Body of pancreas (tissue), 4 donors: ENCODE results near the gene SGCD. TPM values are rescaled to one million over a fixed set of nuclear protein-coding genes. Genes with fewer than 3 reads are reported as not detected.

Experiments used
- ATAC-seq: fragments of 150-250 bp; one replicate; pipeline ENCODE4 v1.9.1; 2016
- DNase-seq, 4 donors: peaks; one replicate each; pipeline ENCODE4 v3.0.0-alpha.2; 2019
- H3K27ac ChIP-seq, 4 donors: fragments of 200-600 bp; sonication (generic); 1 replicate in 3 of 4; 2 replicates in 1 of 4; pipeline versions ENCODE4 v1.5.1 to v1.6.1; 2016 to 2019; ENCODE audit warnings: mild to moderate bottlenecking in 1 of 4, mixed read lengths in 1 of 4, moderate library complexity in 1 of 4
- H3K27me3 ChIP-seq, 2 donors: fragments of 200-600 bp; sonication (generic); one replicate each; pipeline ENCODE4 v1.6.0; 2016; ENCODE audit warnings: mild to moderate bottlenecking in 1 of 2
- H3K36me3 ChIP-seq, 2 donors: fragments of 200-600 bp; sonication (generic); replicated peaks in 1 of 2; 2 replicates each; pipeline ENCODE4 v1.5.1; 2016; ENCODE audit warnings: low read depth in 2 of 2; ENCODE audit not compliant: insufficient read depth in 1 of 2
- H3K4me1 ChIP-seq: fragments of 200-600 bp; sonication (generic); one replicate; pipeline ENCODE4 v1.6.0; 2016
- H3K4me3 ChIP-seq, 2 donors: fragments of 200-600 bp; sonication (generic); 1 replicate in 1 of 2; 2 replicates in 1 of 2; pipeline ENCODE4 v1.5.1; 2016 to 2019
- H3K9me3 ChIP-seq, 3 donors: fragments of 200-600 bp; sonication (generic); 1 replicate in 2 of 3; 2 replicates in 1 of 3; pipeline ENCODE4 v1.5.1; 2016
- POLR2A ChIP-seq, 3 donors: fragments of 450-650 bp; IDR thresholded peaks; one replicate each; pipeline ENCODE4 v1.6.1; 2016; ENCODE audit warnings: antibody characterized with exemption in 3 of 3, mild to moderate bottlenecking in 2 of 3
- WGBS, 2 donors: methylation state at CpG; one replicate each; pipeline ENCODE4 v1.1.5; 2017; 5-methylcytosine and 5-hydroxymethylcytosine counted together
- intact Hi-C: fragments of 100-400 bp; cut with DNase I; formaldehyde crosslinking; loops from one replicate; pipeline ENCODE4 v1.15.1; 2023
- total RNA-seq, 2 donors: library from RNA; depleted of rRNA; stranded (reverse); fragments of >200 nt; gene quantifications; one replicate each; pipeline ENCODE4 v1.1.0, GENCODE V29; 2016
- TF ChIP-seq, protein P1 (sequence below), 7 experiments: fragments of 450-650 bp in 4 of 7; fragments of 200-600 bp in 3 of 7; sonication (generic) in 3 of 7; IDR thresholded peaks; one replicate each; pipeline ENCODE4 v1.5.1; 2016 to 2019; ENCODE audit warnings: antibody characterized with exemption in 7 of 7

The SGCD gene
- total RNA-seq, 2 donors from 2014 or later = 0.66 to 2.6 TPM

DNA sequence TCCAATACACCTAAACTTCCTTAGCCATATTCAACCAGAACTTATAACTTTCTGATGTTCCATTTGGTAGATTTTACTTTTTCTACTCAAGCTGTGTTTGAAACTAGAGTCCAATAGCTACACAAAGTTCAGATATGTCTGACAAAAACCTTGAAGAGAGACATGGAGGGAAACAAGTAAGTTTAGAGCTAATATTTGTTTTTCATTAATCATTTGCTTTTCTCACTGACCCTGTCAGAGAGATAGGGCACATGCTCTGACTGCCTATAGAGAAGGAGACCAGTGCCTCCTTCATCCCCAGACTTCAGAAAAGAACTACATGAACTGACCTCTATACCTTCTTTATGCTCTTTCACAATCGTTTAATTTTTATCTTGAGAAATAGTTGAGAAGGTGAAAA, 366.1 kb downstream of the SGCD start:
- ATAC-seq (peak; percentile 52), DNase-seq (peak in 2 of 4 donors; percentile 6 to 12)
- Histone ChIP-seq H3K27me3 (no peaks in the 10 kb centered on the region), H3K36me3 (no peaks in the 10 kb centered on the region), H3K4me3 (no peak overlapping the region), H3K27ac (peak overlapping the region in 1 of 4 donors; percentile 22), H3K4me1 (peaks cover 21% of the 10 kb centered on the region), H3K9me3 (no peaks in the 10 kb centered on the region)
- 8 to 17% methylated on average over 1 of the region's 1 CpG for WGBS, 2 donors
- TF ChIP-seq, protein P1, sequence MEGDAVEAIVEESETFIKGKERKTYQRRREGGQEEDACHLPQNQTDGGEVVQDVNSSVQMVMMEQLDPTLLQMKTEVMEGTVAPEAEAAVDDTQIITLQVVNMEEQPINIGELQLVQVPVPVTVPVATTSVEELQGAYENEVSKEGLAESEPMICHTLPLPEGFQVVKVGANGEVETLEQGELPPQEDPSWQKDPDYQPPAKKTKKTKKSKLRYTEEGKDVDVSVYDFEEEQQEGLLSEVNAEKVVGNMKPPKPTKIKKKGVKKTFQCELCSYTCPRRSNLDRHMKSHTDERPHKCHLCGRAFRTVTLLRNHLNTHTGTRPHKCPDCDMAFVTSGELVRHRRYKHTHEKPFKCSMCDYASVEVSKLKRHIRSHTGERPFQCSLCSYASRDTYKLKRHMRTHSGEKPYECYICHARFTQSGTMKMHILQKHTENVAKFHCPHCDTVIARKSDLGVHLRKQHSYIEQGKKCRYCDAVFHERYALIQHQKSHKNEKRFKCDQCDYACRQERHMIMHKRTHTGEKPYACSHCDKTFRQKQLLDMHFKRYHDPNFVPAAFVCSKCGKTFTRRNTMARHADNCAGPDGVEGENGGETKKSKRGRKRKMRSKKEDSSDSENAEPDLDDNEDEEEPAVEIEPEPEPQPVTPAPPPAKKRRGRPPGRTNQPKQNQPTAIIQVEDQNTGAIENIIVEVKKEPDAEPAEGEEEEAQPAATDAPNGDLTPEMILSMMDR (IDR thresholded peaks at IDR 0.05) = no peak
- TF ChIP-seq POLR2A (IDR thresholded peaks at IDR 0.05) = no peak
- intact Hi-C loops = no loop called here

DNA sequence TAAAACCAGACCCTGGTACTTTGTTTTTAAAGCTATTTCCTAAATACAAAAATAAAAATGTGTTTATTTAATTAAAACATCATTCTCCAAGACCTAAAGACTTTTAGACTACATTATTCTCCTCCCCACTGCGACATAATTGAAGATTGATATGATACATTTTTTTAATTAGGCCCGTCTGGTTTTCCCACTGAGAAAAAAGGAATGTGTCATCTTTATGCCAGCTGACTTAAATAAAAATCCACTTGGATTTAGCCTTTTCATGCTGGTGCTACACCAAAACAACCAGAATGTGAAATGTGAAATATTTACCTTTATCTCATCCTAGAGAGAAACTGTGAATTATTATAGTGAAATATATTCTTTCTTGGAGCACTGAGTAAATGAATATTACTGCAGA, 367.6 kb downstream of the SGCD start:
- H3K36me3 ChIP-seq = no peaks in the 10 kb centered on the region
- DNase-seq = no peak
- H3K27me3 ChIP-seq = no peaks in the 10 kb centered on the region
- WGBS, 2 donors = 71 to 74% methylated on average over 2 of the region's 2 CpGs
- peaks cover 21% of the 10 kb centered on the region for H3K4me1 ChIP-seq
- H3K4me3 ChIP-seq = no peak overlapping the region
- TF ChIP-seq, protein P1 (IDR thresholded peaks at IDR 0.05) = no peak
- no peak for TF ChIP-seq POLR2A (IDR thresholded peaks at IDR 0.05)
- no peaks in the 10 kb centered on the region for H3K9me3 ChIP-seq
- no peak overlapping the region for H3K27ac ChIP-seq
- no peak for ATAC-seq
- intact Hi-C loops = no loop called here

GRCh38 chr5:156695774-156696173, 368.8 kb downstream of the SGCD start:
- TF ChIP-seq, protein P1 (IDR thresholded peaks at IDR 0.05) = no peak
- no peak for TF ChIP-seq POLR2A (IDR thresholded peaks at IDR 0.05)
- ATAC-seq (no peak), DNase-seq (no peak)
- H3K27ac ChIP-seq = no peak overlapping the region
- no peak overlapping the region for H3K4me3 ChIP-seq
- H3K36me3 ChIP-seq = no peaks in the 10 kb centered on the region
- no peaks in the 10 kb centered on the region for H3K27me3 ChIP-seq
- peaks cover 21% of the 10 kb centered on the region for H3K4me1 ChIP-seq
- intact Hi-C loops = no loop called here
- WGBS, 2 donors = 87 to 95% methylated on average over 2 of the region's 2 CpGs
- no peaks in the 10 kb centered on the region for H3K9me3 ChIP-seq

- no peak for ATAC-seq
- Histone ChIP-seq H3K27ac (no peak overlapping the region), H3K9me3 (no peaks in the 10 kb centered on the region), H3K36me3 (no peaks in the 10 kb centered on the region), H3K27me3 (no peaks in the 10 kb centered on the region), H3K4me3 (no peak overlapping the region), H3K4me1 (peaks cover 7% of the 10 kb centered on the region)
- DNase-seq = no peak
- intact Hi-C loops = no loop called here
- TF ChIP-seq POLR2A (IDR thresholded peaks at IDR 0.05) = no peak
- TF ChIP-seq, protein P1 (IDR thresholded peaks at IDR 0.05) = no peak
- 19 to 27% methylated on average over 3 of the region's 3 CpGs for WGBS, 2 donors
Measured at GRCh38 chr5:156698323-156698722, 371.4 kb downstream of the SGCD start.

- no peak for TF ChIP-seq POLR2A (IDR thresholded peaks at IDR 0.05)
- Histone ChIP-seq H3K36me3 (no peaks in the 10 kb centered on the region), H3K4me1 (no peaks in the 10 kb centered on the region), H3K4me3 (no peak overlapping the region), H3K9me3 (no peaks in the 10 kb centered on the region), H3K27me3 (no peaks in the 10 kb centered on the region), H3K27ac (no peak overlapping the region)
- DNase-seq = no peak
- no peak for ATAC-seq
- intact Hi-C loops = no loop called here
- WGBS, 2 donors = 82% methylated on average over 1 of the region's 1 CpG
Measured at GRCh38 chr5:156699147-156699546, 372.2 kb downstream of the SGCD start.
